Measurements from ENCODE around the gene CEP57L1. TPM values are rescaled to one million over a fixed set of nuclear protein-coding genes. Genes with fewer than 3 reads are reported as not detected.

CEP57L1 gene
- total and polyA plus RNA-seq, 10 of the 15 experiments (the other 5 are each of a cell fraction or from before 2014, with no cell fraction given), result 12.7 to 30.5 (median 21.9) TPM

GRCh38 chr6:109194880-109195279, 99.6 kb downstream of the CEP57L1 start (continued):
- TF ChIP-seq CUX1 (IDR thresholded peaks at IDR 0.05; ENCODE audit: insufficient replicate concordance, low read depth, low read length) (no peak), POU2F2 (IDR thresholded peaks at IDR 0.05; ENCODE audit: borderline replicate concordance, low read depth, low read length) (no peak), YBX1 (IDR thresholded peaks at IDR 0.05) (no peak)

- Histone ChIP-seq H3K27me3 (replicated peaks in 1 of 2; ENCODE audit: control insufficient read depth in 2 of 2, insufficient read depth in 2 of 2, low read length in 1 of 2) (no peaks in the 10 kb centered on the region), H3K27ac (ENCODE audit: control insufficient read depth, insufficient read depth) (no peak overlapping the region), H2AFZ (ENCODE audit: control insufficient read depth, low read depth, low read length) (no peak overlapping the region), H3K9me3 (replicated peaks; ENCODE audit: control insufficient read depth, insufficient read depth, low read length) (no peaks in the 10 kb centered on the region), H4K20me1 (ENCODE audit: control insufficient read depth, insufficient read depth) (no peaks in the 10 kb centered on the region), H3K79me2 (ENCODE audit: control insufficient read depth, insufficient read depth, low read length) (no peaks in the 10 kb centered on the region), H3K36me3 (ENCODE audit: control insufficient read depth in 2 of 2, insufficient read depth in 2 of 2, low read length in 1 of 2) (no peaks in the 10 kb centered on the region), H3K4me2 (ENCODE audit: control insufficient read depth, insufficient read depth) (no peak overlapping the region), H3K4me3 (no peak overlapping the region), H3K4me1 (ENCODE audit: control insufficient read depth, insufficient read depth, low read length) (no peaks in the 10 kb centered on the region), H3K9ac (ENCODE audit: control insufficient read depth, insufficient read depth, low read length) (no peak overlapping the region)
- in situ Hi-C loops (cut with MboI) (no loop called here), intact Hi-C loops (cut with micrococcal nuclease; ENCODE audit: unreplicated experiment) (no loop called here)
- CTCF ChIA-PET, result interaction anchor here (2.7 kb wide), 1 partner anchor 9 kb away, joined by 13 read pairs; no protein-coding TSS in a partner anchor
- DNase-seq (ENCODE audit: low read depth, low spot score) (no peak), ATAC-seq (no peak), FAIRE-seq (no peak)
- POLR2A ChIA-PET, result no interaction called here
- no TSS peak for BruUV-seq (replicated peaks)
- SMC1A ChIA-PET (ENCODE audit: uncharacterized antibody, unreplicated experiment), result interaction anchor here (1.1 to 1.3 kb wide), 3 partner anchors 9 to 186 kb away, joined by 3 to 4 read pairs (median 3); no protein-coding TSS in a partner anchor
- 0% methylated on average over 1 of the region's 1 CpG for WGBS (ENCODE audit: insufficient coverage, insufficient replicate concordance, low lambda C conversion rate, missing lambda C conversion rate)
- RAD21 ChIA-PET (ENCODE audit: unreplicated experiment), result interaction anchor here (1.2 kb wide), 1 partner anchor 188 kb away, joined by 3 read pairs; no protein-coding TSS in a partner anchor
- TF ChIP-seq NRF1 (conservative IDR thresholded peaks at IDR 0.05; ENCODE audit: low read depth, low read length) (no peak), FOXK2 (IDR thresholded peaks at IDR 0.05) (no peak), CTCF (IDR thresholded peaks at IDR 0.05 in 2 of 3, conservative IDR thresholded peaks at IDR 0.05 in 1 of 3; ENCODE audit: control insufficient read depth in 2 of 3, extremely low read depth in 1 of 3, insufficient read depth in 1 of 3, low read depth in 3 of 3, low read length in 3 of 3) (no peak), PAX5 (IDR thresholded peaks at IDR 0.05; ENCODE audit: borderline replicate concordance, low read depth, low read length) (no peak), RUNX3 (IDR thresholded peaks at IDR 0.05; ENCODE audit: low read length) (no peak), MLLT1 (IDR thresholded peaks at IDR 0.05) (no peak), MEF2B (IDR thresholded peaks at IDR 0.05; ENCODE audit: partially characterized antibody, poor library complexity, severe bottlenecking) (no peak)
Observed at GRCh38 chr6:109197061-109197460, 101.8 kb downstream of the CEP57L1 start.
